ENCODE results near the gene AKAP13.

GRCh38 chr15:85530079-85530478 is 149.7 kb downstream of the AKAP13 start:
- no peak for TF ChIP-seq MATR3 (CRISPR knock-in tag; IDR thresholded peaks at IDR 0.05)
- no peak for TF ChIP-seq CTCF (CRISPR knock-in tag; IDR thresholded peaks at IDR 0.05)
- no peak for TF ChIP-seq EZH2 (conservative IDR thresholded peaks at IDR 0.05; ENCODE audit: low read depth, low read length)
- no peak for TF ChIP-seq DMAP1 (CRISPR knock-in tag; IDR thresholded peaks at IDR 0.05)
- TF ChIP-seq ELF3 (CRISPR knock-in tag; IDR thresholded peaks at IDR 0.05), result no peak
- no peak for TF ChIP-seq RAD21 (CRISPR knock-in tag; IDR thresholded peaks at IDR 0.05)
- no peak for TF ChIP-seq ZNF44 (CRISPR knock-in tag; IDR thresholded peaks at IDR 0.05)
